KOPT-K1 (cell line): ENCODE results near the gene GRAMD2B.
"Not testable (repeated sequence)": the region's sequence is repeated elsewhere in the genome, so short reads cannot be mapped to it uniquely, and the experiment has no call there.

Experiments used
- H3K27ac ChIP-seq: fragments of 200-600 bp; sonication (generic); 2 replicates; pipeline ENCODE4 v1.5.1; 2016; ENCODE audit warnings: antibody characterized with exemption, mild to moderate bottlenecking, low read depth, low read length; ENCODE audit not compliant: poor library complexity, severe bottlenecking
- H3K36me3 ChIP-seq: fragments of 200-600 bp; sonication (generic); 2 replicates; pipeline ENCODE4 v1.5.1; 2017; ENCODE audit warnings: antibody characterized with exemption, mild to moderate bottlenecking, low read length, moderate library complexity; ENCODE audit not compliant: insufficient read depth
- H3K9me3 ChIP-seq: fragments of 200-600 bp; sonication (generic); 2 replicates; pipeline ENCODE4 v1.5.1; 2017; ENCODE audit warnings: antibody characterized with exemption, low read length, mild to moderate bottlenecking; ENCODE audit not compliant: insufficient read depth, poor library complexity, severe bottlenecking

The GRAMD2B gene

DNA sequence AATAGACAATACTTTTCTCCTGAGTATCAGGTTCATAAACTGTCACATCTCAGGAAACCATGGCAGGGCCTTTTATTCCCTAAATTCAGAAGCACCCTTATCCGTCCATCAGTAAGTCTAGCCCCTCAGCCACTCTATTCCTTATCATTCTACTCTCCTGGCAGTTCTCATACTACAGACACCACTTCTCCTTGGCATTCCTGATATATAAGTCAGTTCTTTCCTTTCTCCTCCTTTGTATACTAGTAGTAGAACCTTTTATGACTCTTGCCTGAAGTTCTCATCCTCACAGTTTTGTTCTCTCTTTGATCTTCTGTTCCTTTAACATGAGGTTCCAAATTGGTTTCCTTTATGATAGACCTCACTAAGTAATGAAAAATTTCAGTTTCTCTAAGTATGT lies 29.3 kb downstream of the GRAMD2B start:
- H3K9me3 ChIP-seq: no peaks in the 10 kb centered on the region
- no peaks in the 10 kb centered on the region for H3K36me3 ChIP-seq
- no peak overlapping the region for H3K27ac ChIP-seq

DNA sequence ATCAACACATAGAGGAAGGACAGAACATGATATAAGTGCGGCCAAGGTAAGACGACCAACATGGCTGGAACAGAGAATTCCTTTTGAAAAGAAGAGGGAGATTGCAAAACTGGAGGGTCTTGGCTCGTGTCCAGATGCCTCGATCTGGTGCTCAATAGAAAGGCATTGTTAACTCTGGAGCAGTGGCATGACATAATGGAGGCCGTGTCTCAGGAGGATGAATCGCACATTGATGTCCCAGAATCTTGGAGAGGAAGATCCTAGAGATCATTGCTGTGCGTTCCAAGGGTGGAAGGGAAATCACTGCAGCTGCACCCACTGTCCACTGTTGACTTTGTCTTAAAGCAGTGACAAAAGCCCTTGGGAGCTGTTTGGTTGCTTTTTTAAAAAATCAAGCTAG lies 30.9 kb downstream of the GRAMD2B start:
- no peaks in the 10 kb centered on the region for H3K36me3 ChIP-seq
- H3K9me3 ChIP-seq: no peaks in the 10 kb centered on the region
- no peak overlapping the region for H3K27ac ChIP-seq

DNA sequence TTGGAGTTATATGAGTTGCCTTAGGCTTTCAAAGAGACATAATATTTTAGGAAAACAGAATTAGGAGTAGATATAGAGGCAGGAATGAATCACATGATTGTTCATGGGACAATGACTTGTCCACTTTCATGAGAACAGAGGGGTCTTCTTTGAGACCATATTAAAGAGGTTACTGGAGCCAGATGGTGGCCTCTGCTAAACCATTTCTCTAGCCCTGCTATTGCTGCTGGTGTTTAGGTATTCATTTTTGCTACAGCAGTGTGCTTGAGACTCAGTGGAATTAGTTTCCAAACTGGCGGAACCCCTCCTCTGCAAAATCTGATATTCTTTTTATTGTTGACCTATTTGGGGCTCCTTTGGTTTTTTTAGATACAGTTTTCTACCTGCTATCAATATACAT lies 31.3 kb downstream of the GRAMD2B start:
- Histone ChIP-seq H3K27ac (no peak overlapping the region), H3K9me3 (no peaks in the 10 kb centered on the region), H3K36me3 (no peaks in the 10 kb centered on the region)

DNA sequence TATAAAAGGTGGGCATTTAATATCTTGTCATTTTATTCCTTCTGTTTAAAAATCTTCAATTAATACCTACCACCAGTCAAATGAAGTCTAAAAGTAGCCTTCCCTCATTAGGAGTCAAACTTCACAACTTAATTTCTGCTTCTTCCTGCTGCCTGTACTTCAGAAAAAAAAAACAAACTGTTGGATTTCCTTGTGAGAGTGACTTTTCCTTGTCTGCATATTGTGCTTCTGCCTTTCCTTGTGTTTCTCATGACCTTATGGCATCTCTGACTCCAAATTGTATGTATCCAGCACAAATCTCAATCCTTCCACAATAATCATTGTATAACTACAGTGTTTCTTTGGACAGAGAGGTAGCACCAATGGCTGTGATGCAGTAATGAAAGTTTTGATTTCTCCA lies 32.1 kb downstream of the GRAMD2B start:
- H3K27ac ChIP-seq: no peak overlapping the region
- no peaks in the 10 kb centered on the region for H3K36me3 ChIP-seq
- no peaks in the 10 kb centered on the region for H3K9me3 ChIP-seq

DNA sequence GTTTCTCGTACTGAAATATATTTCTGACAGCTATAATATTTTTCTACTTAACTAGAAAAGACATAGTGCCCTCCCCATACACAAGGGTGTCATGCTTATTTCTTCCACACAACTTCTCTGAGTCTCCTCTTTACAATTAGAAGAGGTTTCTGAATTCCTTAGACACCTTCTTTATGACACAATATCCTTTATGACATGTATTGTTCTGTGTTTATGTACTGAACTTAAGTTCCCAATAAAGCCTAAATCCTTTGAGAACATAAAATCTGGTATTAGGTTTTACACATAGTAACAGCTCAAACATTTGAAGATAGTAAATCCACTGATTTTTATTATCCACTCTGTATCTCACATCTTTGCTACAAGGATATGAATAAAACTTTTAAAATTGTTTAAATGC lies 32.5 kb downstream of the GRAMD2B start:
- no peaks in the 10 kb centered on the region for H3K36me3 ChIP-seq
- H3K27ac ChIP-seq: no peak overlapping the region
- H3K9me3 ChIP-seq: no peaks in the 10 kb centered on the region

DNA sequence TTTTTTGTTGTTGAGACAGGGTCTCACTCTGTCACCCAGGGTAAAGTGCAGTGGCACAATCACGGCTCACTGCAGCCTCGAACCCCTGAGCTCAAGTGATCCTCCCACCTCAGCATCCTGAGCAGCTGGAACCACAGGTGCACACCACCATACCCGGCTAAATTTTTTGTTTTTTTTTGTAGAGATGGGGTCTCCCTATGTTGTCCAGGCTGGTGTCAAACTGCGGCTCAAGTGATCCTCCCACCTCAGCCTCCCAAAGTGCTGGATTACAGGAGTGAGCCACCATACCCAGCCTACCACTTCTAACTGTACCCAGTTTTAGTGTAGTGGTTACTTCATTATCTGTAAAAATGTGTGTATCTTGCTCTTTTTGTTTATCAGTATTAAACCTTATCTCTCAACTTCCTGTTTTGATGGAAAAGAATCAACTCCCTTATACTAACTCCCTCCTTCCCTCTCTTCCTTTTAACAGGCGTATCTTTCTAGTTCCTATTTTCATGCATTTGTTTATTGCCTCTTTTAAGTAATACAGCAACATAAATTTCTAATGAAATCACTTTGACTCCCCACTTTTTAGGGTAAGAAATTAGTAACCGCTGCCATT lies 33.1 kb downstream of the GRAMD2B start:
- H3K9me3 ChIP-seq: no peaks in the 10 kb centered on the region
- H3K36me3 ChIP-seq: no peaks in the 10 kb centered on the region
- H3K27ac ChIP-seq: no peak overlapping the region

DNA sequence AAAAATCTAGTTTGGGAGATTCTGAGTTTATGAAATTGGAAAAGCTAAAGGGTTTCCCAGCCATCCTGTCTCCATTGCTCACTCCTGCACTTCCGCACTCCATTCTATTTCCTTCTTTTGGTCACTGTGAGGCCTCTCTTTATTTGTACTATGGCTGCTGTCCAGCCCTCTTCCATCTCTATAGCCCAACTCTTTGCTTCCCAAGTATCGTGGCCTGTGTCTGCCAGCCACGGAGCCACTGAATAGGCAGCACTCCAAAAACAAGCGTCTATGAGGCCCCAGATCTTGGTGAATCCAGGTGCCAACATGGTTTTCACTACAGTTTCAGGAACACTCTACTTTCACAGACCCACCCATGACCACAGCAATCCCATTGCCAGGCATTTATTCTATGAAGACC lies 37.2 kb downstream of the GRAMD2B start:
- no peaks in the 10 kb centered on the region for H3K9me3 ChIP-seq
- no peak overlapping the region for H3K27ac ChIP-seq
- H3K36me3 ChIP-seq: no peaks in the 10 kb centered on the region

DNA sequence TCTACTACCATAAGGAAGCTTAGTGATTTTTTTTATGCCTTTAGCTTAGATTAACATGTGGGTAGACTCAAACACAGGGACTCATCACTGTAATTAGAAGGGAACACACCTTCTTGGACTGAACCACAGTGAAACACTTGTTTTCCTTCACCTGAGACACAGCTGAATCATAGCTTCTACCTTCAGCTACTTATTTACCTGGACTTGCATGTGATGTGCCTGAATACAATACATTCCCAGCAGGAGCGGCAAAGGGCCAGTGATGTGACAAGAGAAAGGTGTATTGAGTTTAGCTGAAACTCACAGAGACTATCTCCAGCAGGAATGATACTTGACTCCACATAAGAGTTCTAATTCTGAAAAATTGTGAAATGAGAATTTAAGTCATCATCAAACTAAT lies 37.8 kb downstream of the GRAMD2B start:
- Histone ChIP-seq H3K9me3 (no peaks in the 10 kb centered on the region), H3K27ac (no peak overlapping the region), H3K36me3 (no peaks in the 10 kb centered on the region)

DNA sequence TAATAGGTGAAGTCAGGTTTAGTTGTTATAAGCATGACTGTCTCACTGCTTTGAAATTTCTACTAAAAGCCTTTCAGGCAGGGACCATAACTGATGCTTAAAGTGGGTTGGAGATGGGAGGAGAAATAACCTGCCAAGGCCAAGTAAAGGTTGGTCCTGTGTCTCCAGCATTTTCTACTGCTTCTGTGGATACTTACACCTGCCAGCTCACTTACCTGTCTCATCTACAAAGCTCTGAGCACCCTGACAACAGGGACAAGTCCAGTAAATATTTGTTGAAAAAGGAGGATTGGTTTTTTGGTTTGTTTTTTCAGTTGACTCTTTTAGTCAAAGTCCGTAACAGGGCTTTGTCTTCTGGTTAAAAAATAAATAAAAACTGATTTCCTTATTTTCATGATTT lies 38.6 kb downstream of the GRAMD2B start:
- Histone ChIP-seq H3K9me3 (no peaks in the 10 kb centered on the region), H3K27ac (no peak overlapping the region)

DNA sequence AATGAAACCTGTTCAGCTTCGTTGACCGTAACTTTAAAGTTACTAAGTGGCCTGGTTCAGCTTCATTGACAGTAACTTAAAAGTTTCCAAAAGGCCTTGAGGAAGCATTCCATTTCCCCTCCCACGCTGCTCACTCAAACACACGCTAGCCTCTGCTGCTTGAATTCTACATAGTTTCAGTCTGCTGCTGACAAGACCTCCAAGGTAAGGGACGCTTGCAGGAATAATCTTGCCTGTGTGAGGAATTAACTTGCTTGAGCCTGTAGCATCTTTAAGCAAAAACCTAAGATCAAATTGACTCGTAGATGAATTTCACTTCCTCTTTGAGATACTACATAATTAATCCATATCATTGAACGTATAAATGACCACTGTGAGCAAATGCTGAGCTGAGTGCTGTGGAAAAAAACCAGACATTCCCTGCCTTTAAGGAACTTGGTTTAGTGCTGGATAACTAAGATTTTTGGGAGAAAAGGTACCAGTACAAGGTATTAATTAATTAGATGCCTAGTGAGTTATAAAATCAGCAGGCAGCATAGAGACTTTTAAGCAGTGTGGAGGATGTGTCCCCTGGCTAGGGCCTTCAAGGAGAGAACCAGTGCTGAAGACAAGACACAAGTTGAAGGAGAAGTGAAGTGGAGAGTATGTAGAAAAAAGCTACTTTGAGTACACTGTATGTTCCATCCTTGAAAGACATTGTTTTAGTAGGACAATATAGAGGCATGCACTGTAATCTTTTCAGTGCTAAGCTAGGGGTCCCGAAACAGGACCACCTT lies 39.2 kb downstream of the GRAMD2B start:
- Histone ChIP-seq H3K36me3 (no peaks in the 10 kb centered on the region), H3K9me3 (no peaks in the 10 kb centered on the region), H3K27ac (no peak overlapping the region)

More for the DNA sequence above, 38.6 kb downstream of the GRAMD2B start:
- H3K36me3 ChIP-seq: no peaks in the 10 kb centered on the region

DNA sequence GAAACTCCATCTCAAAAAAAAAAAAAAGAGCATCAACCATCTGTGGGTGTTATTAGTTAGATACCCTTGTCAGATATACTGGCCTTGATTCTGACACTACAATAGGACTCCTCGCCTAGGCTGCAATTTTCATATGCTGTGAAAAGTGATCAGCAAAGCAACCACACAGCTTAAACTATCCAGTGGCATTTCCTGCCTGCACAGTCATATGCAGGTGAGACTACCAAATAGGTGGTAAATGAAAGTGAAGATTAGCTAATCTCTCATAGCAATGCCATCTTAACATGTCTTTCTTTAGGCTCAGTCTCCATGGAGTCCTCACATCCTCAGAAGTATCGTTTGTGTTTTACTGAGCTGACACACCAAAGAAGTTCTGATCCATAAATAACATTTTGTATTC lies 40.8 kb downstream of the GRAMD2B start:
- H3K27ac ChIP-seq: no peak overlapping the region
- H3K9me3 ChIP-seq: no peaks in the 10 kb centered on the region
- H3K36me3 ChIP-seq: no peaks in the 10 kb centered on the region

DNA sequence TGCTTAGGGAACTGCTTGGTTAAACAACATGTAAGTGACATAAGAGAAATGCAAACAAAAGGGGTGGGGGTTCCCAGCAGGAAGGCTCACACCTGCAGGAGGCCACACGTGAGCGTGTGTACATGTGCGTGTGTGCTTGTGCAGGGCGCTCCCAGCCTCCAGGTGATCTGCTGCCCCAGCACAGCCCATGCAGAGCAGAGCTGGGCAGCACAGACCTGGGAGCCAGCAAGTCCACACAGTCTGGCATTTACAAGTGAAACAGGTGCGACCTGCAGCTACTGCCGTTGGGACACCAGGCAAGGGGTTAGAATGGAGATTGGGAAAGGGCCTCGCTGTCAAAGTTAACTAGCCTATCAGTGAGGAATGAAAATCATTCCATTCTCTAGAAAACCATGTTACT lies 41.8 kb downstream of the GRAMD2B start:
- H3K27ac ChIP-seq: no peak overlapping the region

DNA sequence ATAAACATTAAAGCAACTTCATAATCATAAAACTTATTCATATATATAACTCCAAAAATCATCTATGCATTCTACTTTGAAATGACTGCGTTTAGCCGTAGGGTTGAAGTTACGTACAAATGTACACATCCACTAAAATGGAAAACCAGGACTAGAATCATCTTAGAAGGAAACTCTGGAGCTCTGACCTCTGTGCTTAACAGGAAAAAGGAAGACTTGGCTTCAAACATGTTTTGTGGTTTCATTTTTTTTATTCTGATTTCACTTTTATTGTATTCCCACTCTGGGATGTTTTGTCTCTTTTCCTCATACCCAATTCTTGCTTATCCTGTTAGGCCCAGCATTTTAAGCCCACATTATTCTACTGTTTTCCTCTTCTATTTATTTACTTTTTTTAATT lies 44.9 kb downstream of the GRAMD2B start:
- Histone ChIP-seq H3K9me3 (no peaks in the 10 kb centered on the region), H3K36me3 (no peaks in the 10 kb centered on the region), H3K27ac (no peak overlapping the region)

More for the DNA sequence above, 41.8 kb downstream of the GRAMD2B start:
- Histone ChIP-seq H3K36me3 (no peaks in the 10 kb centered on the region), H3K9me3 (no peaks in the 10 kb centered on the region)

DNA sequence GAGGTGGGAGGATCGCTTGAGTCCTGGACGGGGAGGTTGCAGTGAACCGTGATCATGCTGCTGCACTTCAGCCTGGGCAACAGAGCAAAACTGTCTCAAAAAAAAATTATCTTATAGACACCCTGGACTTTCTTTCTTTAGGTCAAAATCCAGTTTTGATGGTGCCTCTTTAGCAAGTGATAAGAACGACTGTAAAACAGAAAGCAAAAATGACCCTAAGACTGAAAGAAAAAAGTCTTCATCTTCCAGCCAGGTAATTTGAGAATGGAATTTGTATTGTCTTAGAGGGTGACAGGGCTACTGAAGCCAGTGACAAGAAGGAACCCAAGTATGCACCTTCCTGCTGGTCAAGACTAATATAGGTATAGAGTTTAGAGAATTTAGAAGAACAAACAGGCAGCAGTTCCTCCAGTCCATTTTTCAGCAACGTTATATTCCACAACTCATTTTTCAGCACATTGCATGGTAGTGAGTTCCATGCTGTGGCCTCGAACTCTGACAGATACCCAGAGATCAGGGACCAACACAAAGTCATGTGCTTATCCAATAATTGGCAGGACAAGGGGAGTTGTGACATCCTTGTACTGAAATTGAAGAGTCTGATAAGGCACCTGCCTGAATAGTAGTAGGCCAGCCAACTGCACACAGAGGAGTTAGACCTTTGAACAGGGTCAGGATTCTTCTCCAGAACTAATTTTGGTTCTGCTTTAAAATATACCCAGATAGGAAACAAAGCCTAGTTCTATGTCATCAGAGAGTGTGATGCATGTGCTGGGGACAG lies 46.5 kb downstream of the GRAMD2B start:
- Histone ChIP-seq H3K36me3 (no peaks in the 10 kb centered on the region), H3K9me3 (no peaks in the 10 kb centered on the region), H3K27ac (no peak overlapping the region)

DNA sequence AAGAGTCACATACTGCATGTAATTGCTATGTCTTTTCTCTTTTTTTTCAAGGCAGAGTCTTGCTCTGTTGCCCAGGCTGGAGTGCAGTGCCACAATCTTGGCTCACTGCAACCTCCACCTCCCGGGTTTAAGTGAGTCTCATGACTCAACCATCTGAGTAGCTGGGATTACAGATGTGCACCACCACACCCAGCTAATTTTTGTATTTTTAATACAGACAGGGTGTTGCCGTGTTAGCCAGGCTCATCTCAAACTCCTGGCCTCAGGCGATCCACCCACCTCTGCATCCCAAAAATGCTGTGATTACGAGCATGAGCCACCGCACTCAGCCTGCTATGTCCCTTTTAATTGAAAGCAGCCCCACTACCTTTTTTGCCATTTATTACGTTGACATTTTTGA lies 47.3 kb downstream of the GRAMD2B start:
- not testable (repeated sequence) for H3K36me3 ChIP-seq, H3K27ac ChIP-seq, H3K9me3 ChIP-seq
